ENCODE results near the gene CXADR.

DNA sequence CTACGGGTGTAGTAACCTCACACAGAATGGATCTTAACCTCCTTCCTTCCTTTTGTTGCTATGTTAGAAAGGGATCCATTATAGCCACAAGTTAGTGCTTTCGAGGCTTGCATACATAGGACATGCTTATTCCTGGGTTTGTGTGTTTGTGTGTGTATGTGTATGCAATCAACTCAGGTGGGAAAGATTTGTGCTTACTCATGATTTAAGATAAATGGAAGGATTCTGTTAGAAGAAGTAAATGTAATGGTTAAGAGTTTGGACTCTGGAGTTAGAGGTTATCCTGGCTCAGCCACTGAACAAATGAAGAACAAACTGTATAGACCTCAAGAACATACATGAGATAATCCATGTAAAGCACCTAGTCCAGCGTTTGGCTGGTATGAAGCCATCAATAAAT is 71.1 kb downstream of the CXADR start:
- TF ChIP-seq GATAD2A (IDR thresholded peaks at IDR 0.05) = no peak
- no peak for TF ChIP-seq YY1 (IDR thresholded peaks at IDR 0.05; ENCODE audit: borderline replicate concordance in 1 of 3, control insufficient read depth in 1 of 3, extremely low read depth in 1 of 3, insufficient read depth in 3 of 3, insufficient read length in 1 of 3, insufficient replicate concordance in 2 of 3, low read depth in 1 of 3, low read length in 2 of 3)
- no peak for TF ChIP-seq MEF2A (IDR thresholded peaks at IDR 0.05; ENCODE audit: control insufficient read depth, low read depth, low read length)
- TF ChIP-seq, protein P1, sequence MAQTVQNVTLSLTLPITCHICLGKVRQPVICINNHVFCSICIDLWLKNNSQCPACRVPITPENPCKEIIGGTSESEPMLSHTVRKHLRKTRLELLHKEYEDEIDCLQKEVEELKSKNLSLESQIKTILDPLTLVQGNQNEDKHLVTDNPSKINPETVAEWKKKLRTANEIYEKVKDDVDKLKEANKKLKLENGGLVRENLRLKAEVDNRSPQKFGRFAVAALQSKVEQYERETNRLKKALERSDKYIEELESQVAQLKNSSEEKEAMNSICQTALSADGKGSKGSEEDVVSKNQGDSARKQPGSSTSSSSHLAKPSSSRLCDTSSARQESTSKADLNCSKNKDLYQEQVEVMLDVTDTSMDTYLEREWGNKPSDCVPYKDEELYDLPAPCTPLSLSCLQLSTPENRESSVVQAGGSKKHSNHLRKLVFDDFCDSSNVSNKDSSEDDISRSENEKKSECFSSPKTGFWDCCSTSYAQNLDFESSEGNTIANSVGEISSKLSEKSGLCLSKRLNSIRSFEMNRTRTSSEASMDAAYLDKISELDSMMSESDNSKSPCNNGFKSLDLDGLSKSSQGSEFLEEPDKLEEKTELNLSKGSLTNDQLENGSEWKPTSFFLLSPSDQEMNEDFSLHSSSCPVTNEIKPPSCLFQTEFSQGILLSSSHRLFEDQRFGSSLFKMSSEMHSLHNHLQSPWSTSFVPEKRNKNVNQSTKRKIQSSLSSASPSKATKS (CRISPR knock-in tag; IDR thresholded peaks at IDR 0.05) = no peak
- TF ChIP-seq, protein P2, sequence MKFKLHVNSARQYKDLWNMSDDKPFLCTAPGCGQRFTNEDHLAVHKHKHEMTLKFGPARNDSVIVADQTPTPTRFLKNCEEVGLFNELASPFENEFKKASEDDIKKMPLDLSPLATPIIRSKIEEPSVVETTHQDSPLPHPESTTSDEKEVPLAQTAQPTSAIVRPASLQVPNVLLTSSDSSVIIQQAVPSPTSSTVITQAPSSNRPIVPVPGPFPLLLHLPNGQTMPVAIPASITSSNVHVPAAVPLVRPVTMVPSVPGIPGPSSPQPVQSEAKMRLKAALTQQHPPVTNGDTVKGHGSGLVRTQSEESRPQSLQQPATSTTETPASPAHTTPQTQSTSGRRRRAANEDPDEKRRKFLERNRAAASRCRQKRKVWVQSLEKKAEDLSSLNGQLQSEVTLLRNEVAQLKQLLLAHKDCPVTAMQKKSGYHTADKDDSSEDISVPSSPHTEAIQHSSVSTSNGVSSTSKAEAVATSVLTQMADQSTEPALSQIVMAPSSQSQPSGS (CRISPR knock-in tag; IDR thresholded peaks at IDR 0.05) = no peak
- no peak for TF ChIP-seq CTCF (IDR thresholded peaks at IDR 0.05 in 2 of 3, conservative IDR thresholded peaks at IDR 0.05 in 1 of 3; ENCODE audit: insufficient read depth in 2 of 3, low read depth in 1 of 3, low read length in 3 of 3)
- TF ChIP-seq ZNF24 (IDR thresholded peaks at IDR 0.05) = no peak
- no peak for TF ChIP-seq MTA3 (IDR thresholded peaks at IDR 0.05; ENCODE audit: borderline replicate concordance)
- TF ChIP-seq, protein P3, sequence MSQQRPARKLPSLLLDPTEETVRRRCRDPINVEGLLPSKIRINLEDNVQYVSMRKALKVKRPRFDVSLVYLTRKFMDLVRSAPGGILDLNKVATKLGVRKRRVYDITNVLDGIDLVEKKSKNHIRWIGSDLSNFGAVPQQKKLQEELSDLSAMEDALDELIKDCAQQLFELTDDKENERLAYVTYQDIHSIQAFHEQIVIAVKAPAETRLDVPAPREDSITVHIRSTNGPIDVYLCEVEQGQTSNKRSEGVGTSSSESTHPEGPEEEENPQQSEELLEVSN (IDR thresholded peaks at IDR 0.05; ENCODE audit: borderline replicate concordance in 1 of 2, extremely low read depth in 1 of 2, insufficient read depth in 1 of 2, insufficient read length in 1 of 2, low read depth in 1 of 2, low read length in 1 of 2, poor library complexity in 1 of 2, severe bottlenecking in 1 of 2) = no peak
- no peak for TF ChIP-seq CBX3 (IDR thresholded peaks at IDR 0.05; ENCODE audit: borderline replicate concordance in 1 of 2, low read length in 2 of 2)

Data from K562 (cell line).